Gastroesophageal sphincter (tissue), 3 donors: ENCODE data around the gene RAE1.
A peak's percentile ranks its signal among the peaks of the same experiment; 100 is the strongest.

Experiments used
- CTCF ChIP-seq, 4 experiments: fragments of 200-600 bp in 2 of 4; fragments of 450-650 bp in 2 of 4; sonication (generic) in 1 of 4; IDR thresholded peaks; one replicate each; pipeline ENCODE4 v1.5.1; 2017 to 2019; ENCODE audit warnings: antibody characterized with exemption in 4 of 4, mild to moderate bottlenecking in 2 of 4, moderate library complexity in 2 of 4
- POLR2A ChIP-seq, 2 donors: fragments of 450-650 bp; IDR thresholded peaks; one replicate each; pipeline ENCODE4 v1.6.1; 2017; ENCODE audit warnings: antibody characterized with exemption in 2 of 2, mild to moderate bottlenecking in 2 of 2, moderate library complexity in 1 of 2
- POLR2AphosphoS5 ChIP-seq: sonication (generic); formaldehyde crosslinking; IDR thresholded peaks from one replicate; pipeline ENCODE4 v1.6.1; 2017; ENCODE audit warnings: antibody characterized with exemption

GRCh38 chr20:57408131-57408530 lies 57.1 kb downstream of the RAE1 start:
- TF ChIP-seq POLR2A (IDR thresholded peaks at IDR 0.05) (no peak), POLR2AphosphoS5 (peak; percentile 41), CTCF (IDR thresholded peaks at IDR 0.05) (no peak)
